Dendritic cell treated with granulocyte-macrophage colony-stimulating factor and Interleukin-4, amounts not matched to agents 40 ng/mL and 50 ng/mL, for 4 days (primary cell): ENCODE results near the gene METTL26.

Experiments used
- H3K27ac Mint-ChIP-seq: one replicate; pipeline ENCODE4 v1.8.0; 2022; ENCODE audit warnings: mild to moderate bottlenecking, mixed read lengths
- H3K27me3 Mint-ChIP-seq: one replicate; pipeline ENCODE4 v1.8.0; 2022; ENCODE audit warnings: mild to moderate bottlenecking, mixed read lengths
- H3K36me3 Mint-ChIP-seq: one replicate; pipeline ENCODE4 v1.8.0; 2022; ENCODE audit warnings: low read depth, mixed read lengths
- H3K4me1 Mint-ChIP-seq: one replicate; pipeline ENCODE4 v1.8.0; 2022; ENCODE audit warnings: low read depth, mixed read lengths
- H3K4me3 Mint-ChIP-seq: one replicate; pipeline ENCODE4 v1.8.0; 2022; ENCODE audit warnings: mild to moderate bottlenecking, moderate library complexity, mixed read lengths
- H3K9me3 Mint-ChIP-seq: one replicate; pipeline ENCODE4 v1.8.0; 2022; ENCODE audit warnings: mixed read lengths
- intact Hi-C: fragments of 100-400 bp; cut with micrococcal nuclease; formaldehyde crosslinking; loops from one replicate; pipeline ENCODE4 v1.15.0; 2022

The METTL26 gene

GRCh38 chr16:632486-633335, 3.4 kb downstream of the METTL26 start:
- H3K4me1 Mint-ChIP-seq: peaks cover 19% of the 10 kb centered on the region
- intact Hi-C loops: no loop called here
- H3K9me3 Mint-ChIP-seq: no peaks in the 10 kb centered on the region
- H3K4me3 Mint-ChIP-seq: no peak overlapping the region
- H3K27ac Mint-ChIP-seq: no peak overlapping the region
- peaks cover 9% of the 10 kb centered on the region for H3K27me3 Mint-ChIP-seq
- peaks cover 54% of the 10 kb centered on the region for H3K36me3 Mint-ChIP-seq

DNA sequence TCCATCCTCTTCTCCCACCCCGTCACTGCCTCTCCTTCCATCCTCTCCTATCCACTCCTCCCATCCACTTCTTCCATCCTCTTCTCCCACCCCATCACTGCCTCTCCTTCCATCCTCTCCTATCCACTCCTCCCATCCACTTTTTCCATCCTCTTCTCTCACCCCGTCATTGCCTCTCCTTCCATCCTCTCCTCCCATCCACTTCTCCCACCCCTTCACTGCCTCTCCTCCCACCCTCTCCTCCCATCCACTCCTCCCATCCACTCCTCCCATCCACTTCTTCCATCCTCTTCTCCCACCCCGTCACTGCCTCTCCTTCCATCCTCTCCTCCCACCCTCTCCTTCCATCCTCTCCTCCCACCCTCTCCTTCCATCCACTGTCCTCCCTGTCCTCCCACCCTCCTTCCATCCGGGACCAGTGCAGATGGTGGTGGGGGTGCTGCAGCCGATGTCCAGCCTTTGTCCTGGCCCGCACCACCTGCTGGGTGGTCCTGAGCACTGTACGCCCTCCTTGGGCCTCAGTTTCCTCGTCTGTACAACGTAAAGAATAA, 4.2 kb downstream of the METTL26 start:
- H3K9me3 Mint-ChIP-seq: no peaks in the 10 kb centered on the region
- intact Hi-C loops: no loop called here
- peaks cover 8% of the 10 kb centered on the region for H3K27me3 Mint-ChIP-seq
- H3K36me3 Mint-ChIP-seq: peaks cover 61% of the 10 kb centered on the region
- H3K27ac Mint-ChIP-seq: no peak overlapping the region
- H3K4me1 Mint-ChIP-seq: peaks cover 14% of the 10 kb centered on the region
- H3K4me3 Mint-ChIP-seq: no peak overlapping the region

GRCh38 chr16:630815-631405, 5.2 kb downstream of the METTL26 start, which contains the start of gene WFIKKN1:
Gene WFIKKN1 (plus strand): TSS chr16:630985. CDS start chr16:631254, 269 bp downstream.
- Mint-ChIP-seq H3K4me1 (peaks cover 14% of the 10 kb centered on the region), H3K36me3 (peaks cover 63% of the 10 kb centered on the region), H3K9me3 (no peaks in the 10 kb centered on the region), H3K4me3 (no peak within 1 kb of the TSS), H3K27ac (peak within 1 kb of the TSS; percentile 12), H3K27me3 (peaks cover 8% of the 10 kb centered on the region)
- intact Hi-C loops: no loop called here

DNA sequence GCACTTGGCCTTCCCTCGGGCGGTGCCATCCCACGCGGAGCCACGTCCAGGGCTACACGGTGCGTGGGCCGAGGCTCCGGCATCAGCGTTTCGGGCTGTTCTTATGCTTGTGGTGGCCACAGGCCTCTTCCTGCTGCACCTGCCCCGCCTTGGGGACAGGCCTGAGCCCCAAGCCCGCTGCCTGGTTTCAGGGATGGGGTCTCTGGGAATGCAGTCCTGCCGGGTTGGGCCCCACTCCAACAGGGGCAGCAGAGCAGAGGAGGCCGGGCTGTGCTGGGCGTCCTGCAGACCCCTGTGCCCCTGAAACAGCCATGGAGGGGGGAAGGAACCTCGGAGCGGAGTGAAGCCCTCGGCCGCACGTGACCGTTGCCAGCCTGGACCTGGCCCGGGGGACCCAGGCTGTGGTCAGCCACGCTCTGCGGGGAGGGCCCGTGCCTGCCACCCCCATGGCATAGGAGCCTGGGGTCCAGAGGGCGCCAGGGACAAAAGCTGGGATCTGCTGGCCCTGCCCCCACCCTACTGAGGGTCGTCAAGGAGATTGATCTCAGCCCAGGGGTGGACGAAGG, 5.8 kb downstream of the METTL26 start:
- Mint-ChIP-seq H3K36me3 (peaks cover 69% of the 10 kb centered on the region), H3K4me3 (no peak overlapping the region), H3K27me3 (peaks cover 8% of the 10 kb centered on the region), H3K4me1 (peaks cover 14% of the 10 kb centered on the region), H3K9me3 (no peaks in the 10 kb centered on the region), H3K27ac (peak overlapping the region; percentile 12)
- intact Hi-C loops: no loop called here

DNA sequence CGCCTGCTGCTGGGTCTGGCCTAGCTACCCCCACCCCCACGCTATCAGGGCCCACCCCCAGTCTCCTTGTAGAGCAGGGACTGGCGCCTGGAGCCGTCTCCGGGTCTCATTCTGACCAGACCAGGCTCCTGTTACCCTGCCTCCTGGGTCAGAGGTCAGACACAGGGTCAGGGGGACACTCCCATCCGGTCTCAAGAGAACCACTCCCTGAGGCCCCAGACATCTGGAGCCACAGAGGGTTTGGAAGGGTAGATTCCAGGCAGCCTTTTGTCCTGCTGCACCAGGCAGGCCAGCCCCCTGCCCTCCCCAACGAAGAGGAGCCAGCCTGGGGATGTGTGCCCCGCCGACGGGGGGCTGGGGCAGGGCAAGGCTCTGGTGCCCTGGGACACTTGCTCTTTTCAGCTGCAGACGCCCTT, 6.3 kb downstream of the METTL26 start:
- peak overlapping the region; percentile 12 for H3K27ac Mint-ChIP-seq
- H3K27me3 Mint-ChIP-seq: peaks cover 8% of the 10 kb centered on the region
- H3K9me3 Mint-ChIP-seq: no peaks in the 10 kb centered on the region
- no peak overlapping the region for H3K4me3 Mint-ChIP-seq
- peaks cover 11% of the 10 kb centered on the region for H3K4me1 Mint-ChIP-seq
- intact Hi-C loops: no loop called here
- H3K36me3 Mint-ChIP-seq: peaks cover 71% of the 10 kb centered on the region

- Mint-ChIP-seq H3K9me3 (no peaks in the 10 kb centered on the region), H3K4me3 (no peak overlapping the region), H3K27me3 (peaks cover 8% of the 10 kb centered on the region), H3K4me1 (peaks cover 6% of the 10 kb centered on the region), H3K36me3 (peaks cover 66% of the 10 kb centered on the region), H3K27ac (no peak overlapping the region)
- intact Hi-C loops: no loop called here
These were observed 6.8 kb downstream of the METTL26 start for GRCh38 chr16:629185-629832.

DNA sequence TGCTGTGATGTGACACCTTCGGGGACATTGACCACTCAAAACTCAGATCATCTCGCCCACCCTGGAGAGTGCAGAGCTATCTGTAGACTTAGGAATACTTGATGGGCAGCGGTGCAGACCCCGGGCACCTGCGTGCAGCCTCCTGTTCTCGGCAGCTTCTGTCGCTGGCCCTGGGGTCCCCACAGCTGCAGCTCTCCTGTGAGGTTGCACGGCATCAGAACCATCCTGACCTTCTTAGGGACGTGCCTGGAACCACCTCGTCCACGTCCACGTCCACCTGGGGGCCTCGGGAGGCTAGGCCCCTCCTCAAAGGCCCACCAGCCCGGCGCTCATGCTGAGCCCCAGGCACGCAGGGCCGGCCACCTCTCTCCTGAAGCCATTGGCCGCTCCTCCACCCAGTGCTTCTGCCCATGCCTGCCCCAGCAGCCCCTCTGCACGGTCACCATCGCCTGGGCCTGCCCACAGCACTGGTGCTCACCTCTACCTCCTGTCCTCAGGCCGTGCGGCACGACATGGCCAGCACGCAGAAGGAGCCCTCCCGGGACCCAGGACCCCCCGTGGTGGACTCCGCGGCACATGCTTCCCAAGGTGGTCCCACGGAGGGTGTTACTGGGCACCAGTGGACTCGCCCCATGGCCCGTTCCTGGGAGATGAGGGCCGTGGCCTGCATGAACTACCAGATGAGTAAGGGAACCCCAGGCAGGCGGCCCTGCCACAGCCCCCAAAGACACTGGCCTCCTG, 7.6 kb downstream of the METTL26 start:
- Mint-ChIP-seq H3K4me1 (peaks cover 4% of the 10 kb centered on the region), H3K4me3 (no peak overlapping the region), H3K27ac (no peak overlapping the region)

GRCh38 chr16:627454-628239, 8.5 kb downstream of the METTL26 start:
- Mint-ChIP-seq H3K27ac (no peak overlapping the region), H3K9me3 (no peaks in the 10 kb centered on the region), H3K4me1 (peaks cover 4% of the 10 kb centered on the region), H3K4me3 (no peak overlapping the region), H3K27me3 (peaks cover 8% of the 10 kb centered on the region), H3K36me3 (peaks cover 49% of the 10 kb centered on the region)
- intact Hi-C loops: no loop called here

More for the DNA sequence above, 7.6 kb downstream of the METTL26 start:
- Mint-ChIP-seq H3K36me3 (peaks cover 57% of the 10 kb centered on the region), H3K27me3 (peaks cover 8% of the 10 kb centered on the region), H3K9me3 (no peaks in the 10 kb centered on the region)
- intact Hi-C loops: no loop called here

GRCh38 chr16:626787-627453, 9.2 kb downstream of the METTL26 start:
- peaks cover 8% of the 10 kb centered on the region for H3K27me3 Mint-ChIP-seq
- peaks cover 48% of the 10 kb centered on the region for H3K36me3 Mint-ChIP-seq
- intact Hi-C loops: no loop called here
- peaks cover 4% of the 10 kb centered on the region for H3K4me1 Mint-ChIP-seq
- no peak overlapping the region for H3K27ac Mint-ChIP-seq
- no peak overlapping the region for H3K4me3 Mint-ChIP-seq
- H3K9me3 Mint-ChIP-seq: no peaks in the 10 kb centered on the region

- no peak overlapping the region for H3K4me3 Mint-ChIP-seq
- no peaks in the 10 kb centered on the region for H3K9me3 Mint-ChIP-seq
- no peak overlapping the region for H3K27ac Mint-ChIP-seq
- H3K4me1 Mint-ChIP-seq: peaks cover 6% of the 10 kb centered on the region
- H3K27me3 Mint-ChIP-seq: peaks cover under 1% of the 10 kb centered on the region
- intact Hi-C loops: no loop called here
- peaks cover 54% of the 10 kb centered on the region for H3K36me3 Mint-ChIP-seq
These were observed 9.9 kb downstream of the METTL26 start for GRCh38 chr16:625977-626765.

DNA sequence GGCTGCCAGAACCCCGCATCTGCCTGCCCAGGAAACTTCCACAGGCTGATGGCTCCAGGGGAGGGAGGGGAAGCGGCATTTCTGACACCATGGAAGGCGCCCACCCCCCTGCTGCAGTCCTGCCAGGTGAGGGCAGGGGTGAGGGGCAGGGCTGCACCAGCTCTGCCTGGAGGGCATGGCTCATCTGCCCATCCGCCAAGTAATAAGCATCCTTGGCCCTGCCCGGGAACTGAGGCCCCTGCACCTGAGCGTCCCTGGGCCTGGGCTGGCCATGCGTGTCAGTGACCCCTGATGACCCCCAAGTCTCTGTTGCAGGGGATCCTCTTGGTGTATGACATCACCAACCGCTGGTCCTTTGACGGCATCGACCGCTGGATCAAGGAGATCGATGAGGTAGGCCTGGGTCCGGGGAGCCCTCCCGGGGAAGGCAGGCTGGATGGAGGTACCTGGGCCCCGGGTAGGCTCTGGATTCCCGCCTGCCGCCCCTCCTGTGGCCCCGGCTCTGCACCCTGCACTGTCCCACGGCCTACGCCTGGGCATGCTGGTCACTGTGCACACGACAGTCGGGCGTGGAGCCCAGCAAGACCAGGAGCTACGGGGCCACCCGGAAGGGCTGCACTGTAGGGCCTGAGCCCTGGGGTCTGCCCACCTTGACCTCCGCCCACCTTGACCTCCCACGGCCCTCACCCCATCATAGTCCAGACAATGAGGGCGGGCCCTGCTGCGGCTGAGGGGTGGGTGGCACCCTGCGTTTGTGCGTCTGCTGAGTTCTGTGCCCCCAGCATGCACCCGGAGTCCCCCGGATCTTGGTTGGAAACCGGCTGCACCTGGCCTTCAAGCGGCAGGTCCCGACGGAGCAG, 10.8 kb downstream of the METTL26 start:
- Mint-ChIP-seq H3K27ac (no peak overlapping the region), H3K27me3 (no peaks in the 10 kb centered on the region), H3K36me3 (peaks cover 61% of the 10 kb centered on the region), H3K4me1 (peaks cover 5% of the 10 kb centered on the region), H3K9me3 (no peaks in the 10 kb centered on the region), H3K4me3 (no peak overlapping the region)
- intact Hi-C loops: no loop called here
